ENCODE measurements around the gene PTPRG. TPM values are rescaled to one million over a fixed set of nuclear protein-coding genes. Genes with fewer than 3 reads are reported as not detected.

The PTPRG gene
- total RNA-seq, 1 donor from 2014 or later: 0.22 TPM

- Mint-ChIP-seq H3K27ac (no peak overlapping the region), H3K27me3 (no peaks in the 10 kb centered on the region), H3K36me3 (ENCODE audit: low read depth) (no peaks in the 10 kb centered on the region), H3K9me3 (no peaks in the 10 kb centered on the region), H3K4me3 (no peak overlapping the region), H3K4me1 (peaks cover 8% of the 10 kb centered on the region)
- TF ChIP-seq CTCF (IDR thresholded peaks at IDR 0.05): no peak
- ChIA-PET POLR2A (no interaction called here), CTCF (no interaction called here)
- intact Hi-C loops (cut with micrococcal nuclease): no loop called here
- ATAC-seq (ENCODE audit: low read depth) (no peak), DNase-seq (no peak)
These were observed 679.9 kb downstream of the PTPRG start for GRCh38 chr3:62241279-62241678.

- ATAC-seq (ENCODE audit: low read depth) (no peak), DNase-seq (no peak)
- H3K27me3 Mint-ChIP-seq: no peaks in the 10 kb centered on the region
- POLR2A ChIA-PET: no interaction called here
- no peak overlapping the region for H3K27ac Mint-ChIP-seq
- no peak overlapping the region for H3K4me3 Mint-ChIP-seq
- CTCF ChIA-PET: no interaction called here
- H3K36me3 Mint-ChIP-seq (ENCODE audit: low read depth): no peaks in the 10 kb centered on the region
- no peaks in the 10 kb centered on the region for H3K9me3 Mint-ChIP-seq
- H3K4me1 Mint-ChIP-seq: peaks cover 5% of the 10 kb centered on the region
- intact Hi-C loops (cut with micrococcal nuclease): no loop called here
- no peak for TF ChIP-seq CTCF (IDR thresholded peaks at IDR 0.05)
These were observed 681.6 kb downstream of the PTPRG start for GRCh38 chr3:62242831-62243509.

- Mint-ChIP-seq H3K27ac (no peak overlapping the region), H3K9me3 (no peaks in the 10 kb centered on the region), H3K27me3 (no peaks in the 10 kb centered on the region), H3K4me3 (no peak overlapping the region), H3K36me3 (ENCODE audit: low read depth) (no peaks in the 10 kb centered on the region), H3K4me1 (no peaks in the 10 kb centered on the region)
- intact Hi-C loops (cut with micrococcal nuclease): no loop called here
- no peak for TF ChIP-seq CTCF (IDR thresholded peaks at IDR 0.05)
- DNase-seq (no peak), ATAC-seq (ENCODE audit: low read depth) (no peak)
- ChIA-PET CTCF (no interaction called here), POLR2A (no interaction called here)
These were observed 684.7 kb downstream of the PTPRG start for GRCh38 chr3:62246094-62246493.

GRCh38 chr3:62246985-62247384, 685.6 kb downstream of the PTPRG start:
- intact Hi-C loops (cut with micrococcal nuclease): no loop called here
- no peaks in the 10 kb centered on the region for H3K4me1 Mint-ChIP-seq
- ChIA-PET POLR2A (no interaction called here), CTCF (no interaction called here)
- H3K27me3 Mint-ChIP-seq: no peaks in the 10 kb centered on the region
- ATAC-seq (ENCODE audit: low read depth) (no peak), DNase-seq (no peak)
- H3K36me3 Mint-ChIP-seq (ENCODE audit: low read depth): no peaks in the 10 kb centered on the region
- H3K27ac Mint-ChIP-seq: no peak overlapping the region
- H3K4me3 Mint-ChIP-seq: no peak overlapping the region
- no peaks in the 10 kb centered on the region for H3K9me3 Mint-ChIP-seq
- TF ChIP-seq CTCF (IDR thresholded peaks at IDR 0.05): no peak

GRCh38 chr3:62248734-62249483, 687.5 kb downstream of the PTPRG start:
- no peaks in the 10 kb centered on the region for H3K9me3 Mint-ChIP-seq
- no peak overlapping the region for H3K4me3 Mint-ChIP-seq
- POLR2A ChIA-PET: no interaction called here
- no peaks in the 10 kb centered on the region for H3K36me3 Mint-ChIP-seq (ENCODE audit: low read depth)
- intact Hi-C loops (cut with micrococcal nuclease): no loop called here
- no peak for TF ChIP-seq CTCF (IDR thresholded peaks at IDR 0.05)
- DNase-seq (no peak), ATAC-seq (ENCODE audit: low read depth) (no peak)
- H3K27me3 Mint-ChIP-seq: no peaks in the 10 kb centered on the region
- H3K4me1 Mint-ChIP-seq: no peaks in the 10 kb centered on the region
- CTCF ChIA-PET: no interaction called here
- H3K27ac Mint-ChIP-seq: no peak overlapping the region

Measured in activated B cell treated with CpG ODN at 0.5 μM for 24 hours (primary cell).